GM19397 (cell line): ENCODE measurements around the gene PCDHA1.

ENCODE experiments used
- ATAC-seq: cut with Tn5 transposase; IDR thresholded peaks from one replicate; pipeline ENCODE4 v1.9.1; 2021; ENCODE audit warnings: mild to moderate bottlenecking, moderate library complexity; ENCODE audit not compliant: unreplicated experiment

Gene PCDHA1

GRCh38 chr5:140986117-140986521, 200.2 kb downstream of the PCDHA1 start:
- no peak for ATAC-seq

DNA sequence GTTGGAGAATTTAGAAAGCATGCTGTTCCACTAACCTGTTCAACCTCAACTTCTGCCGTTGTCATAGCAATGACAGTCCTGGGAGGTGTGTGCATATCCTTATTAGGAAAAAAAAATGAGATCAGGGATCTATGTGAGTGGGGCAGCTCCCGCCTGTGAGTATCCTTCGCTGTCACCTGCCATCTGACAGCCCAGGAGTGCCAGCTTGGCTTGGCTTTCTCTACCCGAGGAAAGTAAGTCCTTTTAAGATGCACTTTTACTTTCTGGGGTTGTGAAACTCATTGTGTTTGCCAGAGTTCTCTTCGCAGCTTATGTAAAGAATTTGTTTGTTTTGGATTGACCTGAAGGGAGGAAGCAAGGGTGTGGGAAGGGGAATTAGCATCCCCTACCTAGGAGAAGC, 202.2 kb downstream of the PCDHA1 start:
- ATAC-seq: no peak

GRCh38 chr5:140988608-140989007, 202.7 kb downstream of the PCDHA1 start:
- no peak for ATAC-seq

DNA sequence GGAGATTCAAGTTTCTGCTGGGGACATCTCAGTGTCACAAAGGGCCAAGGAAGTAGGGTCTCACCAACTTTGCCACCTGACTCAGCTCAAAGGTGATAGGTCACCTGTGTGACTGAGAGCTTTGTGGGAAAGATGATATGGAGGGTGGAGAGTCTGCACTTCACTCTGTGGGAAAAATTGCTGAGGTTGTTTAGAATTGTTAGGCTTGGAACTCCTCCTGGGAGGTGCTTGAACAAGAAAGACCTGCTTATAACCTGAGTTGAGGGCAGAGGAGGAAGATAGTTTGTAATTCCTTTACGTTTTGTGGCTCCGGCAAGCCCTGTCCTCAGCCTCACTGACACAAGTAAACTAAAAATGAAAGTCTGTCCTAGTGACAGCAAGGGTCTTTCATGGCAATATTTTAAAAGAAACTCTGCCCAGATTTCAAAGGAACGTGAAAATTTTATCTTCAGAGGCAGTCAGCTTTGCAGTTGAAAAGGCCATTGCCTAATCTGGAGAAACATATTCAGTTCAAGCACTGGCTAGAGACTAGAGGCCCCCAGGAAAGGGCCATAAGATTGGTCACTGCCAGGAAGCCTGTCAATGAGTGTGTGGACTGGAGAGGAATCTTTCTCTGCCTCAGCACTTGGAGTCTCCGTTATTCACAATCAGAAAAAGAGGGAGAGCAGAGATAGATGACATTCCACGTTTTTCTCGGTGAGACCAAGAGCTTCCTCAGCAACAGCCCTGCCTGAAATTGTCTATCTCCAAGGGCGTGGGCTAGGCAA, 203.5 kb downstream of the PCDHA1 start:
- ATAC-seq: no peak

DNA sequence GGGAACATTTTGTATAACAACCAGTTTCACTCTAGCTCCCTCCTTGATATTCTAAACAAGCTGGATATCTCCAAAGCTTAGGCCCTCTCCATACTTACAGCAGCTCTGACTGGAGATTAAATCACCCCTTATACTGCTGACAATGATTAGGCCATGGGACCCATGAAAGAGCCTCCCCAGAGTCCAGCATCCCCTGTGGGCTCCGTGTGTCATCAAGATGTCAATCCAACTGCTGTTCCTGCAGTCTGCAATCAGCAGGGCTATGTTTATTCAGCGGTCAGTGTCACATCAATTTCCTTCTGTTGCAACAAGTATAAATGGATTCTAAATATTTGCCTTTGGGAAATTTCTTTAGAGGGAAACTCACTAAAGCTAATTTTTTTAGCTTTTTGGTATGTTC, 206.9 kb downstream of the PCDHA1 start:
- ATAC-seq: no peak

GRCh38 chr5:140996060-140996459, 210.1 kb downstream of the PCDHA1 start:
- ATAC-seq: no peak

- no peak for ATAC-seq
These were observed 213.0 kb downstream of the PCDHA1 start for GRCh38 chr5:140998921-140999410.

GRCh38 chr5:141001446-141001843, 215.5 kb downstream of the PCDHA1 start:
- ATAC-seq: no peak

- ATAC-seq: no peak
These were observed 216.1 kb downstream of the PCDHA1 start for GRCh38 chr5:141001844-141002604.

GRCh38 chr5:141002605-141002965, 216.6 kb downstream of the PCDHA1 start:
- ATAC-seq: no peak

- ATAC-seq: no peak
These were observed 217.1 kb downstream of the PCDHA1 start for GRCh38 chr5:141003031-141003430.

GRCh38 chr5:141003791-141004611, 218.1 kb downstream of the PCDHA1 start:
- no peak for ATAC-seq

DNA sequence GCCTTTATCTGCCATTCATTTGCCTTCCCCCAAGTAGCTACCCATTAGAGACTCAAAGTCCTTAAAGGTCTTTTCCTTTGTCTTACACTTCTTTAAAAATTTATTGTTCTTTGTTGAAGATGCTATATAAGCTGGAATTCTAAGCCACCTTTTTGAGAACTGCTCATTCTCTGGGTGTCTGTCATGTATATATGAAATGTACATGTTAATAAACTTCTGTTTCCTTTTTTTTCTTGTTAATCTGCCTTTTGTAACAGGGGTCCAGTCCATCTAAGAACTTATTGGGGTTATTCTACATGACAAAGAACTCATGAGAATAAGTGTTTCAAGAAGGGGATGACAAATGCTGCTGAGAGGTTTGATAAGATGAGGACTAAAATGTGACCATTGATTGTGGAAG, 221.9 kb downstream of the PCDHA1 start:
- no peak for ATAC-seq

DNA sequence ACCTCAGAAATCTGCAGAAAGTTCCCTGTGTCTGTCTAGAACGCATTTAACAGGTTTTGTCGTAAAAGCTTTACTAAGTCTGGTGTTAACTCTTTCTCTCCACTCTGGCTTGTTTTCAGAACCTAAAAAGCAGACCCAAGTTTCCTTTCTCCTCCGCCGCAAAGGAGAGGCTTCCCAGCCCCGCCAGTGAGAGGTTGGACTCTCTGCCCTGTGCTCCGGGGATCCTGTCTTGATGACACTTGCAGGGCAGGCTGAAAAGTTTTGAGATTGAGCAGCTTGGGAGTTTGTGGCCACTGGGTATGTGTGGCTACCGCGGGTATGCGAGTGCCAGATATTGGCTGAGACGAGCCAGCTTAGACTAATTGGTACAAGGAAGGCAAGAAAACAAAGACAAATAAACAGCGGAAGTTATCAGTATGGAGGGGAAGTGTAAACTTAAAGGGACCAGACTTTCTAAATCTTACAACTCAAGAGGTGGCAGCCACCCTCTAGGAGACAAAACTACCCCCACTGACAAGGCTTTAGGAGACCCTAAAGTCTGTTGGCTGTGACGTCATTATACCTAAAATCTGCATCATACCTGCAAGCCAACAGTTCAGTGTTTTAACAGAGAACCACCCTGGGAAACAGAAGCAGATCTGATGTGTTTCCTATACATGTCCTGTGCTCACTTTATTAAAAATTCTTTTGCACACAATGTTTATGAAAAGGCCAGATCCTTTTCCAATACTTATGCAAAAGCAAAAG, 224.3 kb downstream of the PCDHA1 start:
- no peak for ATAC-seq

DNA sequence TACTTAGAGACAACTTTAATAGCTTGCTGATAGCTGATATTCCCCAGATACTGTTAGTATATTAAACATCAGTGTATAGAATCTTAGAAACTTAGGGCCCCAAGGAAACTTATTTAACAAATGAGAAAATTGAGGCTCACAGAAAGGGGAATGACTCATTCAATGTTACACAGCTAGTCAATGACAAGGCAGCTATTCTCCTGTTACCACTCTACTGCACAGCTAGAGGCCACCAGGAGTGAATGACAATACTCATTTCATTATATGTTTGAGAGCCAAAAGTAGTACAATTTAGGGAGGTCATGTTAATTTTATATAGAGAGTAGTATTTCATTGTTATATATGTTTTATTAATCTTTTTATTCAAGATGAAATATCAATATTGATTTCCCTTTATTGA, 232.0 kb downstream of the PCDHA1 start:
- no peak for ATAC-seq

- no peak for ATAC-seq
These were observed 236.4 kb downstream of the PCDHA1 start for GRCh38 chr5:141022384-141022783.

DNA sequence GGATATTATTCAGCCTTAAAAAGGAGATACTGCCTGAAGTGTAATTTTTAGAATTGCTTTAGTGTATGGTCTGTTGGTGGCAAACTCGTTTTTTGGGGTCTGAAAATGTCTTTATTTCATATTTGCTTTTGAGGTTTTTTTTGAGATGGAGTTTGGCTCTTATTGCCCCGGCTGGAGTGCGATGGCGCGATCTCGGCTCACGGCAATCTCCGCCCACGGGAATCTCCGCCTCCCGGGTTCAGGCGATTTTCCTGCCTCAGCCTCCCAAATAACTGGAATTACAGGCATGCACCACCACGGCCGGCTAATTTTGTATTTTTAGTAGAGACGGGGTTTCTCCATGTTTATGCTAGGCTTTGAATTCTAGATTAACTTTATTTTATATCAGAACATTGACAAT, 245.1 kb downstream of the PCDHA1 start:
- ATAC-seq: no peak

DNA sequence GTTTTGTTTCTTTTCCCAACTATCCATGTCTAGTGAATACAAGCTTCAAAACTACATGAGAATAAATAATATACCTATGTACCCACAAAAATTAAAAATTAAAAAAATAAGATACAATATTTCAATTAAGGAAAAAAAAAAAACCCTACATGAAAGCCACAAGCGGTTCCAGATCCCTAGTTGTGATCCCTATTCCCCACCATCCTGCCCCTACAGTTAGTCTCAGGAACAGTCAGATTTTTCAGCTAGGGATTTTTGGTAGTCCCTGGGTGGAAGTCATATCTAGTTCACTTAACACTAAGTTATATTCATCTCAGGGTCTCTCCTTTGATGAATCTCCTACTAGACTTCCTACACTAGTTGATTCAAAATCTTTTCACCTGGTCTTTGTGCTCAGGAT, 246.7 kb downstream of the PCDHA1 start:
- ATAC-seq: no peak

DNA sequence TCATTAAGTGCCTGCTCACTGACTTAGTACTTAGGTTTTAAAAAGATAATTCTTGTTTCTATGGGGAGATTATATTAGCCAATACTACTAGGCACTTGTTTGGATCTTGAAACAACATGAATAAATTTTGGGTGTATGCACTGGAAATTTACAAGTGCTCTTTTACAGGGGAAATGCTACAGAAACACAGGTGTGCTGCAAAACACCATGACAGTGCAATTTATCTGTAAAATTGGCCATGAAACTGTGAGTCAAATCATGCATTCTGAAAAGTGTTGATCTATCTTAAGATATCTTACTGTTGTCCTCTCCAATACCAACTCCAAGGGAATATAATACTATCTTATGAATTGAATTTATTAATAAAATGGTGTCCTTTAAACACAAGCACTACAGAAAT, 253.1 kb downstream of the PCDHA1 start:
- ATAC-seq: no peak

- ATAC-seq: no peak
These were observed 253.6 kb downstream of the PCDHA1 start for GRCh38 chr5:141039517-141039916.
